Measurements from ENCODE around the gene MAPK14.

MAPK14 gene

DNA sequence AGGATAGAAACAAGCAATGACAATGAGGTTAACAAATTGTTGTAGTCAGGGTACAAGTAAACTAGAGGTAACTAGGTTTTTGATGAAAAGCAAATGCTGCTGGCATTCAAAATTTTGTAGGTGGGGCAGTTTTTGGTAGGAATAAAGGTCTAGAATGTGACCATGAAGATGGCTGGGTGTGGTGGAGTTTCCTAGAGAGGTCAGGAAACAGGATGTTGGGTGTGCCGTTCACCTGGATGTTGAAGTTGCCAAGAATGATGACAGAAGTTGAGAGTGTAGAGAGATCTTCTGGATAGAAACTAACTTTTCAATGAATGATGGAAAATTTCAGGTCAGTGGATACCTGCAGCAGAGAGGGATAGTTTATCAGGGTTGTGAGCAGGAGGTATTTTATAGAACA lies 22.7 kb downstream of the MAPK14 start:
- TF ChIP-seq EGR1 (IDR thresholded peaks at IDR 0.05) (no peak), USF1 (IDR thresholded peaks at IDR 0.05) (no peak), NFIC (IDR thresholded peaks at IDR 0.05) (no peak), FOXM1 (IDR thresholded peaks at IDR 0.05; ENCODE audit: borderline replicate concordance, low read depth) (no peak), CREB1 (IDR thresholded peaks at IDR 0.05; ENCODE audit: low read depth) (no peak), CEBPB (IDR thresholded peaks at IDR 0.05) (no peak), MAX (IDR thresholded peaks at IDR 0.05) (no peak), YY1 (IDR thresholded peaks at IDR 0.05; ENCODE audit: low read depth) (no peak), EP300 (IDR thresholded peaks at IDR 0.05; ENCODE audit: borderline replicate concordance) (no peak), TEAD4 (IDR thresholded peaks at IDR 0.05) (no peak), TAF1 (IDR thresholded peaks at IDR 0.05; ENCODE audit: low read depth) (no peak), ZBTB7A (IDR thresholded peaks at IDR 0.05; ENCODE audit: low read depth) (no peak)

GRCh38 chr6:36050947-36051710 lies 23.5 kb downstream of the MAPK14 start:
- TF ChIP-seq FOXM1 (IDR thresholded peaks at IDR 0.05; ENCODE audit: borderline replicate concordance, low read depth) = no peak
- TF ChIP-seq MAX (IDR thresholded peaks at IDR 0.05) = no peak
- TF ChIP-seq REST (IDR thresholded peaks at IDR 0.05; ENCODE audit: low read depth) = no peak
- TF ChIP-seq TEAD4 (IDR thresholded peaks at IDR 0.05) = no peak
- TF ChIP-seq EGR1 (IDR thresholded peaks at IDR 0.05) = no peak
- TF ChIP-seq NFIC (IDR thresholded peaks at IDR 0.05) = no peak
- no peak for TF ChIP-seq EP300 (IDR thresholded peaks at IDR 0.05; ENCODE audit: borderline replicate concordance)
- no peak for TF ChIP-seq ZBTB7A (IDR thresholded peaks at IDR 0.05; ENCODE audit: low read depth)
- no peak for TF ChIP-seq YY1 (IDR thresholded peaks at IDR 0.05; ENCODE audit: low read depth)
- no peak for TF ChIP-seq CREB1 (IDR thresholded peaks at IDR 0.05; ENCODE audit: low read depth)
- no peak for TF ChIP-seq RAD21 (IDR thresholded peaks at IDR 0.05; ENCODE audit: low read depth)
- TF ChIP-seq TCF12 (IDR thresholded peaks at IDR 0.05; ENCODE audit: low read depth) = no peak
- no peak for TF ChIP-seq CEBPB (IDR thresholded peaks at IDR 0.05)
- TF ChIP-seq TAF1 (IDR thresholded peaks at IDR 0.05; ENCODE audit: low read depth) = no peak

DNA sequence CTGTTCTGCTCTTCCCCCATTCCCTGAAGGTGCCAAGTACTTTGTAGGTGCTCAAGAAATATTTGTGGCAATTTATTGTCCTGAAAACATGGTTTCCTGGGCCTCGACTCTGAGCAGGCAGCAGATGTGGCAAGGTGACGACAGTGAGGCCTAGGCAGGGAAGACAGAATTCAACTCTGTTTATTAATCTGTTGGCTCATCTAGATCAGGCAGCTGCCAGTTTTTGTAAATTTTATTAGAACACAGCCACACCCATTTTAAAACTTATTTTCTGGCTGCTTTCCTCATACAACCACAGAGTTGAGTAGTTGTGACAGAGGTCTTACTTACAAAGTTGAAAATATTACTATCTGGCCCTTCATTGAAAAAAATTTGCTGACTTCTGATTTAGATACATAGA lies 24.5 kb downstream of the MAPK14 start:
- TF ChIP-seq CREB1 (IDR thresholded peaks at IDR 0.05; ENCODE audit: low read depth) (no peak), YY1 (IDR thresholded peaks at IDR 0.05; ENCODE audit: low read depth) (no peak), USF1 (IDR thresholded peaks at IDR 0.05) (no peak), ZBTB7A (IDR thresholded peaks at IDR 0.05; ENCODE audit: low read depth) (no peak), MAX (IDR thresholded peaks at IDR 0.05) (no peak), CEBPB (IDR thresholded peaks at IDR 0.05) (no peak), RAD21 (IDR thresholded peaks at IDR 0.05; ENCODE audit: low read depth) (no peak), FOXM1 (IDR thresholded peaks at IDR 0.05; ENCODE audit: borderline replicate concordance, low read depth) (no peak), NFIC (IDR thresholded peaks at IDR 0.05) (no peak), EP300 (IDR thresholded peaks at IDR 0.05; ENCODE audit: borderline replicate concordance) (no peak), EGR1 (IDR thresholded peaks at IDR 0.05) (no peak)

DNA sequence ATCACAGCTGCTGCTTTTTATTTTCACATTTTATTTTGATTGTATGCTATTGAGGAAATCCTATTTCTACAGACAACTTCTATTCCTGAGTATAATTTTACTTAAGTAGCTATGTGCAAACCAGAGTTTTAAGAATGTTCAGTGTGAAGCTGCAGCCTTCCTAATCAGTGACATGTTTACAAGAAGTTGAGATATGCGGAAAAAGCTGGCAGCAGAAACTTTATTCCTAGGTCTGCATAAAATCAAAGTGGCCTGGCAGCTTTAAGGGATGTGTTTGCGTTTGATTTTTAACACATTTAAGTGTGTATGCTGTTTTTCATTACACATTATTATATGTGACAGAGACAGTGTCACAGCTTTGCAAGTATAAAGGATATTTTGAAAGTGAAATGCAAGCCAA lies 26.3 kb downstream of the MAPK14 start:
- TF ChIP-seq TAF1 (IDR thresholded peaks at IDR 0.05; ENCODE audit: low read depth) = no peak

GRCh38 chr6:36054415-36054814 lies 26.8 kb downstream of the MAPK14 start:
- TF ChIP-seq TAF1 (IDR thresholded peaks at IDR 0.05; ENCODE audit: low read depth) = no peak
- no peak for TF ChIP-seq USF1 (IDR thresholded peaks at IDR 0.05)

GRCh38 chr6:36054956-36055355 lies 27.3 kb downstream of the MAPK14 start:
- TF ChIP-seq EGR1 (IDR thresholded peaks at IDR 0.05) (no peak), CREB1 (IDR thresholded peaks at IDR 0.05; ENCODE audit: low read depth) (no peak), TCF12 (IDR thresholded peaks at IDR 0.05; ENCODE audit: low read depth) (no peak), TEAD4 (IDR thresholded peaks at IDR 0.05) (no peak), YY1 (IDR thresholded peaks at IDR 0.05; ENCODE audit: low read depth) (no peak), REST (IDR thresholded peaks at IDR 0.05; ENCODE audit: low read depth) (no peak), NFIC (IDR thresholded peaks at IDR 0.05) (no peak), EP300 (IDR thresholded peaks at IDR 0.05; ENCODE audit: borderline replicate concordance) (no peak), MAX (IDR thresholded peaks at IDR 0.05) (no peak), FOXM1 (IDR thresholded peaks at IDR 0.05; ENCODE audit: borderline replicate concordance, low read depth) (no peak), TAF1 (IDR thresholded peaks at IDR 0.05; ENCODE audit: low read depth) (no peak)

All from Ishikawa (cell line).